AG04449 (cell line): Measurements from ENCODE around the gene PLAGL2.

ENCODE experiments used
- CTCF ChIA-PET: fragments of 350-600 bp; formaldehyde crosslinking; extraction: SDS; loops from one replicate; lab custom pipeline; 2021; ENCODE audit warnings: antibody characterized with exemption; lab: Yijun Ruan, JAX
- POLR2A ChIA-PET: fragments of 400-600, 350-600 bp; formaldehyde crosslinking; extraction: SDS; loops from one replicate; lab custom pipeline; 2020; ENCODE audit warnings: antibody characterized with exemption, inconsistent platforms; lab: Yijun Ruan, JAX
- DNase-seq: peaks from one replicate; pipeline ENCODE4 v3.0.0-alpha.2; 2010; ENCODE audit warnings: low read depth, low spot score
- H3K4me3 ChIP-seq: 2 replicates; pipeline ENCODE4 v1.5.1; 2011; ENCODE audit warnings: low read depth, mild to moderate bottlenecking, control low read depth, low read length
- TF ChIP-seq, protein P1 (sequence below): IDR thresholded peaks from one replicate; pipeline ENCODE4 v1.5.1; 2011; ENCODE audit warnings: mild to moderate bottlenecking, moderate library complexity, low read length, control low read depth, inconsistent platforms; ENCODE audit not compliant: insufficient read depth; ENCODE audit errors: missing control alignments

Gene PLAGL2

DNA sequence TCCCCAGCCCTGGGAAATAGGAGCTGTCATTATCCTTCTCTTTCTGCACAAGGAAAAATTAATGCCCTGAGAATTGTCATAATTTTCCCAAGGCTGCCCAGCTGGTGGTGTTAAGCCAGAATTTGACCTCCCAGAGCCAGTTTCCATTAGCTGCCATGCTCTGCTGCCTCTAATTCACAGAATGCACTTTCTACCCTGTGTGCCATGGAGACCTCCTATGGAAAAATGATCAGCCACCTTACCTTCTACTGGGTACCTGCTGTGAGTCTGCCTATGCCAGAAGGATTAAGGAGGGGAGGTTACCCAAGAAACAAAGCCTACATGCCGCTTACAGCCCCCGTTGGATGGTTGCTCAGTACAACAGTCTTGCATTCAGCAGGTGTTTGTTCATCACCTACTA, 29.3 kb upstream of the PLAGL2 start:
- ChIA-PET POLR2A (no interaction called here), CTCF (no interaction called here)
- no peak for DNase-seq
- TF ChIP-seq, protein P1, sequence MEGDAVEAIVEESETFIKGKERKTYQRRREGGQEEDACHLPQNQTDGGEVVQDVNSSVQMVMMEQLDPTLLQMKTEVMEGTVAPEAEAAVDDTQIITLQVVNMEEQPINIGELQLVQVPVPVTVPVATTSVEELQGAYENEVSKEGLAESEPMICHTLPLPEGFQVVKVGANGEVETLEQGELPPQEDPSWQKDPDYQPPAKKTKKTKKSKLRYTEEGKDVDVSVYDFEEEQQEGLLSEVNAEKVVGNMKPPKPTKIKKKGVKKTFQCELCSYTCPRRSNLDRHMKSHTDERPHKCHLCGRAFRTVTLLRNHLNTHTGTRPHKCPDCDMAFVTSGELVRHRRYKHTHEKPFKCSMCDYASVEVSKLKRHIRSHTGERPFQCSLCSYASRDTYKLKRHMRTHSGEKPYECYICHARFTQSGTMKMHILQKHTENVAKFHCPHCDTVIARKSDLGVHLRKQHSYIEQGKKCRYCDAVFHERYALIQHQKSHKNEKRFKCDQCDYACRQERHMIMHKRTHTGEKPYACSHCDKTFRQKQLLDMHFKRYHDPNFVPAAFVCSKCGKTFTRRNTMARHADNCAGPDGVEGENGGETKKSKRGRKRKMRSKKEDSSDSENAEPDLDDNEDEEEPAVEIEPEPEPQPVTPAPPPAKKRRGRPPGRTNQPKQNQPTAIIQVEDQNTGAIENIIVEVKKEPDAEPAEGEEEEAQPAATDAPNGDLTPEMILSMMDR, result no peak
- H3K4me3 ChIP-seq, result no peak overlapping the region

DNA sequence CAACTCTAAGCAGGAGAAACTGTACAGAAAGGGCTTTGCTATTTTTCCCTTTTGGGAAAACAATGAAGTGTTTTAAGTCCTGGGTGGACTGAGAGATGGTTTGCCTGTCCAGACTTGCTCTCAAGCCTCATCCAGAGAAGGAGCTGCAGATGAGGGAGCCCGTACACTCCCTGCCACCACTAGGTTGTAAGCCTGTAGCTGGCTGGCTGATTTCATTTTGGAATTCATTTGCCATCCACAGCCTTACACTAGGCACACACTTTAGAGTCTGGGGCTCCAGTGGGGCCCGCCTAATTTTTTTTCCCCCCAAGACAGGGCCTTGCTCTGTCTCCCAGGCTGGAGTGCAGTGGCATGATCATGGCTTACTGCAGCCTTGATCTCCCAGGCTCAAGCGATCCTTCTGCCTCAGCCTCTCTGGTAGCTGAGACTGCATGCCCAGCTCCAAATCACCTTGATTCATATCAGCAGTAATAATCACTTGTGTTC, 28.5 kb upstream of the PLAGL2 start:
- POLR2A ChIA-PET, result no interaction called here
- H3K4me3 ChIP-seq, result no peak overlapping the region
- TF ChIP-seq, protein P1, result no peak
- DNase-seq, result no peak
- CTCF ChIA-PET, result no interaction called here

DNA sequence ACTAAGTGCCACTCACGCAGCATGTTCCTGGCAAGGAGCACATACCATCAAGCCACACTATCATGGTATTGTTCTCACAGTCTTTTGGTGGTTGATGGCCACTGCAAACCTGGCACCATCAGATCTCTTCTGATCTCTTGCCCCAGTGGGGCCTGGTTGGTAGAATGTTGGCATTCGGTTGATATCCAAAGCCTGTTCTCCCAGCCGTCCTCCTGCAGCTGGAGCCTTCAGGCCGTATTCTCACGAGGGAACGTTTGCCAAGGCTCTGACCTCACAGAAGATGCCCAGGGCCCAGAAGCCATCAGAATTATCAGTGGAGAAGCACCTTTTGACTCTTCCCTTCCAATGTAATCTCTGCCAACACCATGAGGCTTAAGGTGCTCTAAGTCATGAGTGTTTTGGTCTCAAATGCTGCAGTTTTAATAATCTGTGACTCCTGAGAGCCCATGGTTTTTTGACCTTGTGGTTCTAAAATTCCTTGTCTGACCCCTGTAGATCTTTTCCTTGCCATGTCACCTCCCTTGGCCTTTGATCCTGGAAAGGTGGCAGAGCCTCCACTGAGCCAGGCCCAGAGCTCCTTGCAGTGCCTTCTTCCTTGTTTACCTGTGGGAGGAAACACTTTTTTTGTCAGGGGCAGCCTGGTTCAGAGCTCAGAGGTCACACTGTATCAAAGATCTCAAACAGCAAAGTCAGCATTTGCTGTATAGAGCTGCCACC, 27.9 kb upstream of the PLAGL2 start:
- ChIA-PET CTCF (no interaction called here), POLR2A (no interaction called here)

DNA sequence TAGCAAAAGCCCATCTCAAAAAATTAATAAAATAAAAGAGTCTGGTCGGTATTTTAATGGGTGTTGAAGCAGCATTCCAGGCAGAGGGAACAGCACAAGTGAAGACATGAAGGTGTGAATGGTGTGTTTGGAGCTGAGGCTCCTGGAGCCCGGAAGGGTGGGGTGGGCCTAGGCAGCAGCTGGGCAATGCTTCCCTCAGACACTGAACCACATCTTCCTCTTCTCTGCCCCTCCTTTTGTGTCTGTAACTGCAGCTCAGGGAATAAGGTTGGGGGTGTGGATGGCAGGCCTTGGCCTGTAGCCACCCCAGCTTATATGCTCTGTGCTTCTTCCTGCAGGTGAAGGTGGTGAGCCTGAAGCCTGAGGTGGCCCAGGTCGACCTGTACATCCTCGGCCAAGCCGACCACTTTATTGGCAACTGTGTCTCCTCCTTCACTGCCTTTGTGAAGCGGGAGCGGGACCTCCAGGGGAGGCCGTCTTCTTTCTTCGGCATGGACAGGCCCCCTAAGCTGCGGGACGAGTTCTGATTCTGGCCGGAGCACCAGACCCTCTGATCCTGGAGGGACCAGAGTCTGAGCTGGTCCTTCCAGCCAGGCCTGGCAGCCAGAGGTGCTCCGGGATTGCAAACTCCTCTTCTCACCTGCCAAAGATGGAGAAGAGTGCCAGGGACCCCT, 26.7 kb upstream of the PLAGL2 start:
- ChIA-PET CTCF (interaction anchor here (1.2 kb wide), 2 partner anchors 8 to 287 kb away, joined by 3 read pairs; no protein-coding TSS in a partner anchor), POLR2A (no interaction called here)
- DNase-seq, result no peak
- TF ChIP-seq, protein P1, result no peak
- H3K4me3 ChIP-seq, result no peak overlapping the region

More for the DNA sequence above, 27.9 kb upstream of the PLAGL2 start:
- TF ChIP-seq, protein P1, result no peak
- H3K4me3 ChIP-seq, result no peak overlapping the region
- no peak for DNase-seq

DNA sequence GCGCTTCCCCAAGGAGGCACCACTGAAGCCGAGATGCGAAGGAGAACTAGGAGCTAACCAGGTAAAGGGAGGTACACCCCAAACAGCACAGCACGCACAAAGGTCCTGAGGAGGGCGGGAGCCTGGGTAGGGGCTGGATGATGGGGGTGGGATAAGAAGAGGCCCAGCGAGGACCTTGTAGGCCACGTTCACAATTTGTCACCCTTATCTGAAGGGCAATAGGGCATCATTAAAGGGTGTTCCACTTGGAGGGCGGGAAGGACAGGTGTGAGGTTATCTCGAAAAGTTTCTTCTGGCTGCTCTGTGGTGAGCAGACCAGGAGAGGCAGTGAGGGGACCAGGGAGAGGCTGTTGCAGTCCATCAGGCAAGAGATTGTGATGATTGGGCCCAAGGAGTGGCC, 25.7 kb upstream of the PLAGL2 start:
- ChIA-PET CTCF (interaction anchor here (1.2 to 1.4 kb wide), 2 partner anchors 9 to 223 kb away, joined by 3 to 4 read pairs; no protein-coding TSS in a partner anchor), POLR2A (no interaction called here)
- TF ChIP-seq, protein P1, result no peak
- no peak overlapping the region for H3K4me3 ChIP-seq
- DNase-seq, result no peak

DNA sequence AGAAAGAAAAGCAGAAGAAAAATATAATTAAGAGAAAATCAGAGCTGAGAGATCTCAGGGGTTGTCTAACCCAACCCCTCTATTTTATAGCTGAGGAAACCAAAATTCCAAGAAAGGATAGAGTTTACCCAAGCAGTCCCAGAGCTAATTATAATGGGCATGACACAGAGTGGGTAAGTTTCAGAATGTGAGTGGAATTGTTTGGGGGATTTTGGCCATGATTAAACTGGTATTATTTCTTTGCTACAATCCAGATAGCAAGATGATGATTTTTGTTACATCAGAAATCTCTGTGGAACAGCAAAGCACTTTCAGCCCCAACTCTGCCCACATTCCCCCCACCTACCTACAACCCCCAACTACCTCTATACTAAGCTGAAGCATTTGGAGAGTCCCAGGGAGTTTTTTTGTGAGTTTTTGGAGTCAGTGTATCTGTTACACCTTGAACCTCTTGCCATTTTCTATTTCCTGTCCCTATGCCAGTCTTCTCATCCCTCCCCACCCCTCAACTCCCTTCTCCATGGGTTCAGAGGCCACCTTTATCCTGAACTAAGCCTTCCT, 24.9 kb upstream of the PLAGL2 start:
- no peak for DNase-seq
- POLR2A ChIA-PET, result no interaction called here
- CTCF ChIA-PET, result interaction anchor here (0.8 to 1.4 kb wide), 2 partner anchors 24 to 224 kb away, joined by 3 to 4 read pairs; no protein-coding TSS in a partner anchor
- TF ChIP-seq, protein P1, result no peak
- no peak overlapping the region for H3K4me3 ChIP-seq
